NCI-H1417 treated with DMSO at 0.1 percent for 48 hours (cell line): ENCODE measurements around the gene TLR8.
"Not testable (repeated sequence)": the region's sequence is repeated elsewhere in the genome, so short reads cannot be mapped to it uniquely, and the experiment has no call there.

Source experiments
- DNase-seq: peaks from one replicate; lab custom pipeline; 2025; lab: John Stamatoyannopoulos, UW

Gene TLR8

DNA sequence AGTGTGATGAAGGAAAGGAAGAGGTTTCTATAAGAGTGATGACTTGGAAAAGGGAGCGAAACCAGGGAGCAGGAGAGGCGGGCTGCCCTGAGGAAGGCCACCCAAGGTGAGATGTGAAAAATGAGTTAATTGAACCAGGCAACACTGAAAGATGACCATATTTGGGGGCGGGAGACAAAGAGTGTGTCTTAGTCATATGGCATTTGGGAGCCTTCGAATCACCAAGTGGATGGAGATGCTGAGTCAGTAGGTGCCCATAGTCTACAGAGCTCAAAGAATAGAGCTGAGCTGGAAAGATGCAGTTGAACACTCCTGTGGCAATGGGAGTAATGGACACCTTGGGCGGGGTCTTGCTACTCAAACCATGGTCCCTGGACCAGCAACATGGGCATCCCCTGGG lies 8.3 kb upstream of the TLR8 start:
- no peak for DNase-seq

- DNase-seq = no peak
Observed at GRCh38 chrX:12899506-12899905, 6.9 kb upstream of the TLR8 start.

DNA sequence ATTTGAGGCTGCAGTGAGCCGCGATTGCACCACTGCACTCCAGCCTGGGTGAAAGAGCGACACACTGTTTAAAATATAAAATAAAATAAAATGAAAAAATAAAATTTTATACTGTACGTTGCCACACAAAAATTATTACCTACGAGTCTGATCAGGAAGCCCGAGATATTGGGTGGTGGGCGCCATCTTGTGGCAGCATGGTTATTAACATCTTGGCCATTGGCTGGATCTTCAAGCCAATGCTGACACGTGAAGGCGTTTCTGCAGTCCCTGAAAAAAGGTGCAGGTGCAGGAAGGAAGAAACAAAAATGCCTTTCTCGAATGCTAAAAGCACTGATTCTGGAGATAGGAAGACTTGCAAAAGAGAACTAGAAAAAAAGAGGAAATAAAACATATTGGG lies 4.9 kb upstream of the TLR8 start:
- peak; percentile 28 for DNase-seq

DNA sequence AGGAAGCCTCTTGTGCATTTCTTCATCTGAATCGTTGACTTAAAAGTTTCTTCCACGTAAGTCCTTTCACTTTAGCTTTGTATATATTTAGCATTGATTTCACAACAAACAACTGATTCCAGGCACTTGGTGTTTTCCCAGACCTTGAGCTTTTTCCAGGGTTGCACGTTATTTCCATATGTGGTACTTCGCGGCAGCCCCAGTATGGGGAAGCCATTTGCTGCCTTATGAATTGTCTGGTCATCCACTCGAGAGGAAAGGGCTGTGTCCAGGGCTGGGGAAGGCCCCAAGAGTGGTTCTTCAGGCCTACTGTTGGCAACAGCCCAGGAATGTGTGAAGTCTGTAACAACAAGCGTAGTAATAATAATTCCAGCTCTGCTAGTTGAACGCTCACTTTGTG lies 2.8 kb upstream of the TLR8 start:
- DNase-seq = no peak

DNA sequence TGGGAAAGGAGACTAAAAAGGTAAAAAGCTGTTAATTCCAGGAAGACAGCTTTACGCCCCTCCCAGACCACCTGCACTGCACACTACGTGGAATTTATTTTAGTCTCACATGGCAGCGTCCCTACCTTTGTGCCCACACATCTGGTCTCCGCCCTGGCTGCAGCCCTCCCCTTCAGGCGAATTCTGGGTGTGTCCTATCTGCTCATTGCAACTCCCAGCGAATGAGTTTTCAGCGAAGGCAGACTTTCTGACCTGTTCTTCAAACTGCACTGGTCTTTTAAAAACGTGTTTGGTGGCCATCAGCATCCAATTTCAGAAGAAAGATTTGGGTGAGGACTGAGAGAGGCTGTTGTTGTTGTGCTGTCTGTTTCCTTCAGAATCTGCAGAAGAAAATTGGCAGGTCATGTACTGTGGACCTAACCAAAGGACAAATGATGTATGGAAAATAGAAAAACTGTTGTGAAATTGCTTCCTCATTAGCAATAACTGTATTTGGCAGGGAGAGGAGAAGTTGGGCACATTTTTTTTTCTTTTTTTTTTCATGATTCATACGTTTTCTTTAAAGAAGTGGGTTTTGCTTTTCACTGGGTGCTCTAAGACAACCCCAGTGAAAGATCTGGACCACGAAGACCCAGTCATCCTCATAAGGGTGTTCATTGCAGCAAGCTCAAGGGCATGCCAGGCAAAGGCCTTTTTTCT lies 4.2 kb downstream of the TLR8 start:
- no peak for DNase-seq

DNA sequence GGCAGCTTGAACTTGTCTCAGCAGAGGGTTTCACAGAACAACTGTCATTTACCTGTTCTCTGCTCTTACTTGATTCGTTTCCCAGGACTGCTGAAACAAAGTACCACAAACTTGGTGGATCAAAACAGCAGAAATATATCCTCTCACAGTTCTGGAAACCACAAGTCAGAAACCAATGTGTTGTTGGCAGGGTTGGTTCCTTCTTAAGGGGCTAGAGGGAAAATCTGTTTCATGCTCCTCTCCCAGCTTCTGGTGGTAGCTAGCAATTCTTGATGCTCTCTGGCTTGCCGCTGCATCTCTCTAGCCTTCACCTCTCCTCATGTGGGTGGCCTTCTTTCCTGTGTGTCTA lies 4.7 kb downstream of the TLR8 start:
- DNase-seq = no peak

- DNase-seq = no peak
Observed at GRCh38 chrX:12912791-12913482, 6.5 kb downstream of the TLR8 start.

- DNase-seq = no peak
Observed at GRCh38 chrX:12917753-12918152, 11.3 kb downstream of the TLR8 start.

GRCh38 chrX:12919051-12919450 lies 12.6 kb downstream of the TLR8 start:
- no peak for DNase-seq

- no peak for DNase-seq
Observed at GRCh38 chrX:12919620-12920019, 13.2 kb downstream of the TLR8 start.

GRCh38 chrX:12920990-12921389 lies 14.6 kb downstream of the TLR8 start:
- DNase-seq = no peak

GRCh38 chrX:12921886-12922598 lies 15.6 kb downstream of the TLR8 start:
- DNase-seq = no peak

DNA sequence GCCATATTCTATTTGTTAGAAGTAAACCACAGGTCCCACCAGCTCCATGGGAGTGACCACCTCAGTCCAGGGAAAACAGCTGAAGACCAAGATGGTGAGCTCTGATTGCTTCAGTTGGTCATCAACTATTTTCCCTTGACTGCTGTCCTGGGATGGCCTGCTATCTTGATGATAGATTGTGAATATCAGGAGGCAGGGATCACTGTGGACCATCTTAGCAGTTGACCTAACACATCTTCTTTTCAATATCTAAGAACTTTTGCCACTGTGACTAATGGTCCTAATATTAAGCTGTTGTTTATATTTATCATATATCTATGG lies 16.1 kb downstream of the TLR8 start:
- DNase-seq = no peak

DNA sequence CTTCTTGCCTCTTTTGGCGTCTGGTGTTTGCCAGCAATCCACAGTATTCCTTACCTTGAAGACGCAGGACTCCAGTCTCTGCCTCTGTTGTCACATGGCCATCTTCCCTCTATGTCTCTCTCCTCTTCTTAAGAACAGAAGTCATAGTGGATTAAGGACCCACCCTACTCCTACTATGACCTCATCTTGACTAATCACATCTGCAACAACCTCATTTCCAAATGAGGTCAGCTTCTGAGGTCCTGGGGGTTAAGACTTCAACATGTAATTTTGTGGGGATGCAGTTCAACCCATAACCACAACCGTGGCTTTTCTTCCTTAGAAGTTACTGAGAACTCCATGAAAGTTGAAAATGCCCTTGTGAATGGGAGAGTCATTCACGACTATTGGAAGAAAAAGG lies 23.3 kb downstream of the TLR8 start:
- DNase-seq = no peak

DNA sequence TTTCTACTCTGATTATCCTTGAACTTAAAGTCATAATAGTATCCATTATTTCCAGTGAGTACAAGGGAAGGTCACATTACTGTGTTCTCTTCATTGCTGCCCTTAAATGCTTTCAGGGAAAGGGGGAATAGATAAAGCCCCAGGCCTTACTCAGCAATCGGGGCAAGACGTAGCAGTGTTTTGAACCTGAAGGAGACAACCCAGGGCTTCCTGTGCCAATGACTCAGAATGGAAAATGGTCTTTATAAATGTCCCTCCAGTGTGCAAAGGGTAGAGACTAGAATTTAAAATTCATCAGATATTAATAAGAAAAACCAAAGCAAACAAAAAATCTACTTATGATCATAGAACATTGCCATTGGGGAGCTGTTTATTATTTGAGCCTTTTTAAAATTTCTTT lies 23.7 kb downstream of the TLR8 start:
- DNase-seq = no peak

GRCh38 chrX:12932244-12932643 lies 25.8 kb downstream of the TLR8 start:
- DNase-seq = no peak

DNA sequence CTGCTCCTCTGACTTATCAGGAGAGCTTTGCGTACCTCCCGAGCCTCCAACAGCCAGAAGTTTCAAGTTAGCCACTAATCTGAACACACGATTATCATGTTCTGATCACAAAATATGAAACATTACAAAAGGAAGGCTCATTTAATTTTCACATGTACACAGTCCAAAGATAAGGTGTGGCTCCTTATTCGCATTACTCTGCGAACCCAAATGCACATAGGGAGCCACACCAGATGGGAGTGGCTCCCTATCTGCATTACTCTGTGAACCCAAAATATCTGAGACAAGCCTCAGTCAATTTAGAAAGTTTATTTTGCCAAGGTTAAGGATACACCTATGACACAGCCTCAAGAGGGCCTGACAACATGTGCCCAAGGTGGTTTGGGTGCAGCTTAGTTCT lies 28.4 kb downstream of the TLR8 start:
- DNase-seq = no peak

- DNase-seq = no peak
Observed at GRCh38 chrX:12936947-12937346, 30.5 kb downstream of the TLR8 start.

DNA sequence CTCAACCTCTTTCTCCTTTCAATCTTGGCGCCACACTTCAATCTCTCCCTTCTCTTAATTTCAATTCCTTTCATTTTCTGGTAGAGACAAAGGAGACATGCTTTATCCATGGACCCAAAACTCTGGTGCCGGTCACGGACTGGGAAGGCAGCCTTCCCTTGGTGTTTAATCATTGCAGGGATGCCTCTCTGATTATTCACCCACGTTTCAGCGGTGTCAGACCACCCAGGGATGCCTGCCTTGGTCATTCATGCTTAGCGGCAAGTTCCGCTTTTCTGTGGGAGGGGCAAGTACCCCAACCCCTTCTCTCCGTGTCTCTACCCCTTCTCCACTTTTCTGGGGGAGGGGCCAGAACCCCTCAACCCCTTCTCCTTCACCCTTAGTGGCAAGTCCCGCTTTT lies 34.1 kb downstream of the TLR8 start:
- DNase-seq = not testable (repeated sequence)

DNA sequence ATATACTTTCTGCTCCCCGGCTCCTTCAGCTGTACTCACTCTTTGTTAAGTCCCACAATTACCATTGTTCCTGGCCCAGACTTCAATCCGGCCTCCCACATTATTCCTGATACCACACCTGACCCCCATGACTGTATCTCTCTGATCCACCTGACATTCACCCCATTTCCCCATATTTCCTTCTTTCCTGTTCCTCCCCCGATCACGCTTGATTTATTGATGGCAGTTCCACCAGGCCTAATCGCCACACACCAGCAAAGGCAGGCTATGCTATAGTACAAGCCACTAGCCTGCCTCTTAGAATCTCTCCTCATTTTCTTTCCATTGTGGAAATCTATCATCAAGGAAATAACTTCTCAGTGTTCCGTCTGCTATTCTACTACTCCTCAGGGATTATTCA lies 37.2 kb downstream of the TLR8 start:
- not testable (repeated sequence) for DNase-seq

DNA sequence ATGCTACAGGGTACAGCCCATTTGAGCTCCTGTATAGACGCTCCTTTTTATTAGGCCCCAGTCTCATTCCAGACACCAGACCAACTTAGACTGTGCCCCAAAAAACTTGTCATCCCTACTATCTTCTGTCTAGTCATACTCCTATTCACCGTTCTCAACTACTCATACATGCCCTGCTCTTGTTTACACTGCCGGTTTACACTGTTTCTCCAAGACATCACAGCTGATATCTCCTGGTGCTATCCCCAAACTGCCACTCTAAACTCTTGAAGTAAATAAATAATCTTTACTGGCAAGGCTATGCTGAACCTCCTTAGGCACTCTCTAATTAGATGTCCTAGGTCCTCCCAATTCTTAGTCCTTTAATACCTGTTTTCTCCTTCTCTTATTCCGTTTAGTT lies 38.0 kb downstream of the TLR8 start:
- not testable (repeated sequence) for DNase-seq

- DNase-seq = no peak
Observed at GRCh38 chrX:12945494-12945893, 39.1 kb downstream of the TLR8 start.

DNA sequence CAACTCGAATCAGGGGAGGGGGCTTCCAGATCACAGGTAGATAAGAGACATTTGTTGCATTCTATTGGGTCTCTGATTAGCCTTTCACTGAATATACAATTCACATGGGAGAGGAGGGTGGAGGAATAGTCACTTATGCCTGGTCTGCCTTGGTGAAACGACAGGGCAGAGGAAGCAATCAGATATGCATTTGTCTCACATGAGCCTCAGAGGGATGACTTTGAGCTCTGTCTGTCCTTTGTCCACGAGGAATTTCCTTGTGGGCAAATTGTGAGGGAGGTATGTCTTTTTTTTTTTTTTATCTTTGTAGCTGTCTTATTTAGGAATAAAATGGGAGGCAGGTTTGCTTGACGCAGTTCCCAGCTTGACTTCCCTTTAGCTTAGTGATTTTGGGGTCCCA lies 40.0 kb downstream of the TLR8 start:
- DNase-seq = no peak
